PC-9 (cell line): ENCODE data around the gene MYO16.

ENCODE experiments used
- CTCF ChIP-seq: fragments of 200-600 bp; sonication (generic); conservative IDR thresholded peaks from 2 replicates; pipeline ENCODE4 v1.6.1; 2017; ENCODE audit warnings: mixed run types, antibody characterized with exemption, mild to moderate bottlenecking, moderate library complexity
- EZH2 ChIP-seq: fragments of 200-600 bp; sonication (generic); IDR thresholded peaks from 2 replicates; pipeline ENCODE4 v1.8.0; 2017; ENCODE audit warnings: antibody characterized with exemption, low read depth

GRCh38 chr13:108980237-108980636 is 350.8 kb downstream of the MYO16 start:
- TF ChIP-seq CTCF: no peak
- no peak for TF ChIP-seq EZH2
